ENCODE data around the gene SERINC2. TPM values are rescaled to one million over a fixed set of nuclear protein-coding genes. Genes with fewer than 3 reads are reported as not detected.

The SERINC2 gene
- total RNA-seq, 1 donor = 21.2 TPM

GRCh38 chr1:31439276-31439675 lies 26.3 kb downstream of the SERINC2 start:
- no peak for TF ChIP-seq CTCF (IDR thresholded peaks at IDR 0.05; ENCODE audit: insufficient read depth, low read depth, low read length)
- no peak overlapping the region for H3K4me3 ChIP-seq (ENCODE audit: low read depth, low read length)
- DNase-seq (ENCODE audit: low read depth) = no peak

DNA sequence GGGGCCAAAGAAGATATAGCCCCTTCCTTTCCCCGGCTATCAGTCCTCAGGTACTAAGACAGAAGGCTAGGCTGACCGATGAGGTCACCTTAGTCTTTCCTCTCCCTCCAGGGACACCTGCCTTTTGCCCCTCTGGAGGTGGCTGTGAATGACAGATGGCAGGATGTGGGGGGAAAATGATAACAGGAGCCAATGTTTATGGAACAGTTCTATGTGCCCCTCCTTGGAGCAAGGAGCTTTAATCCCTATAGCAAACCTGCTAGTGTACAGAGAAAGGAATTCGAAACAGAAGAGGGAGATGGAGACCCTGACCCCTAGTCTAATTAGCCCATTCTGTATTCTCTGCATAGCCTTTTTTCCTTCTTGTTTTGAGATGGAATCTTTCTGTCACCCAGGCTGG lies 28.1 kb downstream of the SERINC2 start:
- no peak for TF ChIP-seq CTCF (IDR thresholded peaks at IDR 0.05; ENCODE audit: insufficient read depth, low read depth, low read length)
- no peak overlapping the region for H3K4me3 ChIP-seq (ENCODE audit: low read depth, low read length)
- no peak for DNase-seq (ENCODE audit: low read depth)

GRCh38 chr1:31441558-31441957 lies 28.5 kb downstream of the SERINC2 start:
- H3K4me3 ChIP-seq (ENCODE audit: low read depth, low read length) = no peak overlapping the region
- no peak for DNase-seq (ENCODE audit: low read depth)
- no peak for TF ChIP-seq CTCF (IDR thresholded peaks at IDR 0.05; ENCODE audit: insufficient read depth, low read depth, low read length)

GRCh38 chr1:31441970-31442647 lies 29.1 kb downstream of the SERINC2 start:
- no peak for TF ChIP-seq CTCF (IDR thresholded peaks at IDR 0.05; ENCODE audit: insufficient read depth, low read depth, low read length)
- no peak overlapping the region for H3K4me3 ChIP-seq (ENCODE audit: low read depth, low read length)
- no peak for DNase-seq (ENCODE audit: low read depth)

DNA sequence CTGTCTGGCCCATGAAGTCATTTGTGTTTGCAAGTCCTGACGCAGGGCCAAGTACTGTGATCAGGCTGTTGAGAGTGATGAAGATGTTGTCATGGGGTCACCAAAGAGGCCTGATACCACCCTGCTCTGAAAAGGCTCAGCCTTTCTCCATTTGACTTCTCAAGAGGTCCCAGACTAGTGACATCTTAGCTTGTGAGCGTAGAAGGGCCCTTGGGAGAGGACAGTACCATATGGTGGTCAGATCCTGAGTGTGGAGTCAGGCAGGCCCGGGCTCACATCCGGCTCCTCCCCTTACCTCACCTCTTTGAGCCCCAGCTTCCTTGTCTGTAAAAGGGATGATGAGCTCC lies 29.6 kb downstream of the SERINC2 start:
- no peak for TF ChIP-seq CTCF (IDR thresholded peaks at IDR 0.05; ENCODE audit: insufficient read depth, low read depth, low read length)
- no peak for DNase-seq (ENCODE audit: low read depth)
- H3K4me3 ChIP-seq (ENCODE audit: low read depth, low read length) = no peak overlapping the region

DNA sequence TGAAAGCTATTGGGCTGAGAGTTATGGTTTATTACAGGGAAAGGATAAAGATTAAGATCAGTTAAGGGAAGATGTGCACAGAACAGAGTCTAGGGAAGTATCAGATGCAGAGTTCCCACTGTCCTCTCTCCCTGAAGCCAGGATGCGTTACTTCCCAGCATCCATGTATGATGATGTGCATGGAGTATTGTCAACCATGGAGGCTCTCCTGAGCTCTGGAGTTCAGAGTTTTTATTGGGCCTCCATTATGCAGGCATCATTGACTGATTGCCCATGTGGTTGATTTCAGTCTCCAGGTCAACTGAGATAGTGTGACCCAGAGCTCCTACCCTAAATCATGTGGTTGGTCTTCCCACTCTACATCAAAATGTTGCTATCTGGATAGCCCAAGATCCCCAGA lies 30.7 kb downstream of the SERINC2 start:
- TF ChIP-seq CTCF (IDR thresholded peaks at IDR 0.05; ENCODE audit: insufficient read depth, low read depth, low read length) = no peak
- no peak for DNase-seq (ENCODE audit: low read depth)
- H3K4me3 ChIP-seq (ENCODE audit: low read depth, low read length) = no peak overlapping the region
